NCI-H2227 (cell line): ENCODE measurements around the gene PDCD1.

Experiments
- DNase-seq: peaks from one replicate; lab custom pipeline; 2025; ENCODE audit not compliant: unreplicated experiment; lab: John Stamatoyannopoulos, UW

The PDCD1 gene

DNA sequence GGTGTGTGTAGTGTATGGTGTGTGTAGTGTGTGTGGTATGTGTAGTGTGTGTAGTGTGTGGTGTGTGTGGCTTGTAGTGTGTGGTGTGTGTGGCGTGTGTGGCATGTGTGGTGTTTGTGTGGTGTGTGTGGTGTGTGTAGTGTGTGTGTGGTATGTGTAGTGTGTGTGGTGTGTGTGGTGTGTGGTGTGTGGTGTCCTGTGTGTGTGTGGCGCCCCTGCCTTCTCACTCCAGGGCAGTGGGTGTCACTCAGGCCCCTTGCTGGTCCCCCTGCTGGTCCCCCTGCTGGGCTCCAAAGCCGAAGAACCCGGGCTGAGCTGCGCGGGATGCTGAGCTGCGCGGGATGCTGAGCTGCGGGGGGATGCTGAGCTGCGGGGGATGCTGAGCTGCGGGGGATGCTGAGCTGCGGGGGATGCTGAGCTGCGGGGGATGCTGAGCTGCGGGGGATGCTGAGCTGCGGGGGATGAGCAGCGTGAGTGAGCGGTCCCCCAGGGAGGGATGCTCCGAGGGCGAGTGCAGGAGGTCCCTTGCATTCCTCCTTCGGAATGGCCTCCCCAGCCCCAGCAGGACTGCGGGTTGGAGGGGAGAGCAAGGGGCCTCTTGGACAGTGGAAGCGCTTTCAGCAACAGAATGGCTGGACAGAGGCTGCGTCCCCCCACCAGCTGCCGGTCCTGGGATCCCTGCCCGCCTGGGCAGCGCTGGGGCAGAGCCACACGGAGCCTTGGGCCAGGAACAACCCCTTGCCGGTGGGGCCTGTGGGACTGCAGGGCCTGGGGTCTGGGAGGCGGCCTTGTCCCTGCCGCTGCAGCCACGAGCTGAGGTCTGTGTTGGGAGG, 7.5 kb upstream of the PDCD1 start:
- DNase-seq = no peak

DNA sequence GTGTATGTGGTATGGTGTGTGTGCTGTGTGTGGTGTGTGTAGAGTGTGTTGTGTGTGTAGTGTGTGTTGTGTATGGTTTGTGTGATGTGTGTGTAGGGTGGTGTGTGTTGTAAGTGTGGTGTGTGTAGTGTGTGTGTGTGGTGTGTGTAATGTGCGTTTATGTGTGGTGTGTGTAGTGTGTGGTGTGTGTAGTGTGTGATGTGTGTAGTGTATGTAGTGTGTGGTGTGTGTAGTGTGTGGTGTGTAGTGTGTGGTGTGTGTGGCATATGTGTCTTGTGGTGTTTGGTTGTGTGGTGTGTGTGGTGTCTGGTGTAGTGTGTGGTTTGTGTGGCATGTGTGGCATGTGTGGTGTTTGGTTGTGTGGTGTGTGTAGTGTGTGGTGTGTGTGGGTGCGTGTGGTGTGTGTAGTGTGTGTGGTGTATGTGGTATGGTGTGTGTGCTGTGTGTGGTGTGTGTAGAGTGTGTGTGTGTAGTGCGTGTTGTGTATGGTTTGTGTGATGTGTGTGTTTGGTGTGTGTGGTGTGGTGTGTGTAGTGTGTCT, 6.8 kb upstream of the PDCD1 start:
- DNase-seq = no peak

DNA sequence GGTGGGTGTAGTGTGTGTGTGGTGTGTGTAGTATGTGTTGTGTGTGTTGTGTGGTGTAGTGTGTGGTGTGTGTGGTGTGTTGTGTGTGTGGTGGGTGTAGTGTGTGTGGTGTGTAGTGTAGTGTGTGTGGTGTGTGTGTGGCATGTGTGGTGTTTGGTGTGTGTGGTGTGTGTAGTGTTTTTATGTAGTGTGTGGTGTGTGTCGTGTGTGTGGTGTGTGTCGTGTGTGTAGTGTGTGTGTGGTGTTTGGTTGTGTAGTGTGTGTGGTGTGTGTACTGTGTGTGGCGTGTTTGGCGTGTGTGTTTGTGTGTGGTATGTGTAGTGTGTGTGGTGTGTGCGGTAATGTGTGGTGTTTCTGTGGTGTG, 6.1 kb upstream of the PDCD1 start:
- no peak for DNase-seq

GRCh38 chr2:241864168-241864849, 5.6 kb upstream of the PDCD1 start:
- DNase-seq = no peak

GRCh38 chr2:241863536-241863954, 4.9 kb upstream of the PDCD1 start:
- DNase-seq = no peak

DNA sequence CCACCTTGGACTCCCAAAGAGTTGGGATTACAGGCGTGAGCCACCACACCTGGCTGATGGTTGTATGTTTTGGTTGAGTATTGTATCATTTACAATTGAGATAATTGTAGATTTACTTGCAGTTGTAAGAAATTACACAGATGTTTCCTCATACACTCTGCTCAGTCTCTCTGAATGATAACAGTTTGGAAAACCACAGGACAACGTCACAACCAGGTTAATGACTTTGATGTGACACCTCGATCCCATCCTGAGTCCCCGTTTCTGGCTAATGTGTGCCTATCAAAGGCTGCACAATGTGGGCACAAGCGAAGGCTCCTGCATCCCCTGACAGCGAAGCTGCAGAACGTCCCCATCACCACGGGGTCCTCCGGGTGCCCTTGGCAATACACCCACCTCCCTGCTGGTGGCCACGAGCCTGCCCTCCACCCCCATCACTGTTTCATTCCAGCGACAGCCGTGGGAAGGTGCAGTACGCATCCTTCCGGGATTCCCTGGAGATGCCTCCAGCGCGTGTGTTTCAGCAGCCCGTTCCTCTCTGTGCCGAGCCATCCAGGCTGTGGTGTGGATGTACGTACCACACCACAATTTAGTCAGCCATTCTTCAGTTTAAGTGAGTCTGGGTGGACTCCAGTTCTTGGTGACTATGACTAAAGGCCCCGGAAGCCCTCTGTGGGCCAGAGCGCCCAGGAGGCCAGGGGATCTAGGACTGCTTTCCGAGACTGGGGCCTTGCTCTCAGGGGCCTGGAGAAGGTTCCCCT, 4.3 kb upstream of the PDCD1 start:
- no peak for DNase-seq

GRCh38 chr2:241862093-241862492, 3.4 kb upstream of the PDCD1 start:
- no peak for DNase-seq

DNA sequence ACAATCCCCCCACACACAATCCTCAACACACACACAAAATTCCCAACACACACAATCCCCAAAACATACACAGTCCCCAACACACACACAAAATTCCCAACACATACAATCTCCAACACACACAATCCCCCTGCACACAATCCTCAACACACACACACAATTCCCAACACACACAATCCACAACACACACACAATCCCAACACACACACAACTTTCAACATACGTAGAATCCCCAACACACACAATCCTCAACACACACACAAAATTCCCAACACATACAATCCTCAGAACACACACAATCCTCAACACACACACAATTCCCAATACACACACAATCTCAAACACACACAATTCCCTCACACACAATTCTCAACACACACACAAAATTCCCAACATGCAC, 2.6 kb upstream of the PDCD1 start:
- DNase-seq = no peak

DNA sequence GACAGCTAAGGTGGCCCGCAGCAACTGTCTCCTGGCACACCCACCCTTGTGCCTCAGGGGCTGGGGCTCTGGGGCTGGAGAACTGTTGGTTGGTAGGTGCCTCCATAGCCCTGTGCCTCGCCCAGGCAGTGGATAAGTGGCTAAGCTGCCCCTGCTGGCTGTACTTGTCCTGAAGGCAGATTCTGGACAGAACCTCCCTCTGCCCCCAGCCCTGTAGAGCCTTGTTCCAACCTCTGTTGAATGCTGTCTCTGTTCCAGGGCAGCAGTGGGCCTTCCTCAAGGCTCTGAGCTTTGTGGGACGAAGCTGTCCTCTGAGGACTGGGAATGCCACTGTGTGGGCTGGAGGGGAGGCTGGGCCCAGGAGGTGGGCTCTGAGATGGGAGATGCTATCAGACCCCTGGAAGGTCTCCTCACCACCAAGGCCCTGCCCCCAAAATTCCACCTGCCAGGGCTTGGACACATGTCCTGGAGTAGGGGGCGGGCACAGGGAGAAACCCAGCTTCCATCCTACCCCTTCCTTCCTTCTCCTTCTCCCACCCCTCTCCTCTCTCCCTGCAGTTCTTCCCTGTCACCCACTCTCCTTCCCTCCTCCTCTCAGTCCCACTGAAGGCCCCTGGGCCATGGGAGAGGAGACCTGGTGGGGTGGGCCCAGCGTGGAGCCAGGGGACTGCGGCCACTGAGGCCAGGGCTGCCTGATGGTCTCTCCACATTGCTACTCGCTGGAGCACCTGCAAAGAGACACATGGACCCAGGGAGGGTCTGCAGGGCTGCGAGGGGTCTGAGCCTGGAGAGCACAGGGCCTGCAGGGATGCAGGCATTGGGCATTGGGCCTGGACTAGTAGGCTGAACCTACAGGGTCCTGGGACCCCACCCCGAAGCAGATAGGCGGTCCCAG, 1.7 kb upstream of the PDCD1 start:
- DNase-seq = no peak

GRCh38 chr2:241859436-241860183, 916 bp upstream of the PDCD1 start:
- DNase-seq = no peak

DNA sequence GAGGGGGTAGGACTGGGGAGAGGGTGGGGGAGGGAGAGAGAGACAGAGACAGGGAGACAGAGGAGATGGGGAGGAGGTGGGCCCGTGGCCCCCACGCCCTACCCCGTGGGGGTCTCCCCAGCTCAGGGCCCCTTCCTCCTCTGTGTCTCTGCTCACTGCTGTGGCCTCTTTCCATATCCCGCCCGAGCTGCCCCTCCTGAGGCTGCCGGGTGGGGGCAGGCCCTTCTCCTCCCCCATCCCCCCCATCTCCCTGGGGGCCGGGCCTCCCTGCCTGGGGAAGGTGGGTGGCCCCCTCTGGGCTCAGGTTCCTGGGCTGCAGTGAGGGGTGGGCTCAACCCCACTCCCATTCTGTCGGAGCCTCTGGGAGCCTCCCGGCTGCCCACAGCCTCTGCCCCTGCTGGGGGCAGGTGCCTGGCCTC, 332 bp upstream of the PDCD1 start:
- DNase-seq = no peak

DNA sequence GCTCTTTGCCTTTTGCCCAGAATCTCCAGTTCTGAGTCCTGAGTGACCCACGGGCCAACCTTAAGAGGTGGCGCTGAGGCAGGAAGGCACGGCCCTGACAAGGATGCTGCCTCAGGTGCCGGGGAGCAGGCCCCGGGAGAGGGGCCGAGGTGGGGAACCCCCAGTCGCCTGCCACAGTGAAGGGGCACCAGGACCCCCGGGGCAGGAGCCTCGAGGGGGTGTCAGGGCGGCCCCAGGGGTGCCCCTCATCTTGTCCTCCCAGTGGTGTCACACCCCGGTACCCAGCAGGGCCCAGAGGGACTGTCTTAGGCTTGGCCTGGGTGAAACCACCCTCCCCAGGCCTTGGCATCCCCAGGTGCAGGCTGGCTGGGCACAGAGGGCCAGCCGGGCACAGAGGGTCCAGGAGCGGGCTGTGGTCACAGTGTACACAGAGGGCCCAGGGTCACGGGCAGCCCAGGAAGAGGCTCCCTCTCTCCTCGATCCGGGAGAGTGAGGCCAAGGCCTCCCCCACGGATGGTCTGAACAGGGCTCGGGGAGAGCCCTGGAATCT, 1.0 kb downstream of the PDCD1 start:
- no peak for DNase-seq

GRCh38 chr2:241857041-241857541, 1.6 kb downstream of the PDCD1 start:
- no peak for DNase-seq

DNA sequence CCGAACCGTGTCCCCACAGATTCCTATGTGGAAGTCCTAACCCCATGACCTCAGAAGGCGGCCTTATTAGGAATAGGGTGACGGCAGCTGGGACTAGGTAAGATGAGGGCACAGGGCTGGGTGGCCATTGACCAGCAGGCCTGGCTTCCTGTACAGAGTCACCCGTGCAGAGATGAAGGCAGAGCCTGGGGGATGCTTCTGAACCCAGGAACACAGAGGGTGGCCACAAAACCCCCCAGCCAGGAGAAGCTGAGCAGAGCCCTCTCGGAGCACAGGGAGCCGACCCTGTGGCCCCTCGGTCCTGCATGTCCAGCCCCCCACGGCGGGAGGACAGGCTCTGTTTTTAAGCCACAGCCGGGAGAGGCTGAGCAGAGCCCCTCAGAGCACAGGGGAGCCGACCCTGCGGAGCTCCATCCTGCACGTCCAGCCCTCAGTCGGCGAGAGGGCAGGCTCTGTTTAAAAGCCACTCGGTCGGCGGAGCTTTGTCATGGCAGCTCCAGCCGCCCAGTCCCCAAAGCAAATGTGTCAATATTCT, 2.7 kb downstream of the PDCD1 start:
- no peak for DNase-seq

GRCh38 chr2:241855245-241855887, 3.3 kb downstream of the PDCD1 start:
- DNase-seq = no peak

- no peak for DNase-seq
Measured at GRCh38 chr2:241854342-241855244, 4.1 kb downstream of the PDCD1 start.

- DNase-seq = no peak
Measured at GRCh38 chr2:241853651-241854341, 4.9 kb downstream of the PDCD1 start.
